NCI-H345 (cell line): ENCODE results near the gene ANKDD1A.

Experiments
- DNase-seq: peaks from one replicate; lab custom pipeline; 2025; lab: John Stamatoyannopoulos, UW

ANKDD1A gene

DNA sequence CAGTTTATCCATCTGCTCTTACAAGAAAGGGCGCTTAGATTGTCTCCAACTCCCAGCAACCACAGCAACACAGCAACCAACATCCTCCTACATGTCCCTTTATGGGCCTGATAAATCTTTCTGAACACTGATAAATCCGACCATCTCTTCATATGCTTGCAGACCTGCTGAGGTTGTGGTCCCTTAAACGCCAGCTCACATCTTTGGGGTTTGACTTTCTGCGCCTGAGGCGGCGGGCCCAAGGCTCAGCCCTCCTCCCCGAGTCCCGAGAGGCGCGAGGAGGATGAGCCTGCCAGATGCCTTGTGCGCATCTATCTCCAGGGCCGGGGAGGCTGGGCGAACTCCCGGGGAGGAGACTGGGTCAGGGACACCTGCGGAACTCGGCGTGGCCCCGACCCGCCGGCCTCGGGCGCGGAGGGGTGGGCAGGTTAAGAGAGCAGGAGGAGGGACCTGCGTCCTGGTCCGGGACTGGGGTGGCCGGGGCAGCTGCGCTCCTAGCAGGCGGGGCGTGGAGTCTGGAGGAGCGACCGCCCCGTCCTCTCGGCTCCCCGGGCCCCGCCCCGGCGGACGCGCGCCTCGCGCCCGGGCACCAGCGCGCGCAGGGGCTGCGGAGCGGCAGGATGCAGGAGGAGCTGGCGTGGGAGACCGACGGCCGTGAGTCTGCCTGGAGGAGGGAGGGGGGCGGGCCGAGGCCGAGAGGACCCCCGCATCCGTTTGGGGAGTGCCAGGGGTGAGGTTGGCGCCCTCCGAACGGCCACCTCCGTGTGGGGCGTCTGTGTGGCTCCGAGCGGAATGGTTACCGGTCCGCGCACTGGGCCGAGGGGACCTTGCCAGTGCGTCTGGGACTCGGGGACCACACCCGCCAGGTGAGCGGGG is at the start of gene ANKDD1A:
ANKDD1A (plus strand) TSS at position 592 of the 876 bp plus-strand sequence; CDS start at position 621, 29 bp downstream.
- DNase-seq: peak; percentile 57

DNA sequence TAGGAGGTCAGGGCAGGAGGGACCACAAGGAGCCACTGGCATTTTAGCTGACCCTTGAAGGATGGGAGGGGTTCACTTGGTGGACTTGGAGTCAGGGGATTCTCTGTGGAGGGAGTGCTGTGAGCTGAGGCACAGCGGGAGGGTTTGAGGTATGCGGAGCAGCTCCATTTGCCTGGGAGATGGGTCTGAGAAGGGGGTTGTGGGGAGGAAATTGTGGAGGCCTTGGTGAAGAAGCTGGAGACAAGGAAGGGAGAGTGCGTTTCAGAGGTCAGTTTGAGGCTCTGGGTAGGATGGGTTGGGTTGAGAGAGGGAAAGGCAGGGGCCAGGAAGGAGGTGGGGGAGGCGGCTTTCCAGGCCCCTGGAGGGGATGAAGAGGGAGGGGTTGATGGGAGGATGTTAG is 49.7 kb upstream of the ANKDD1A start:
- no peak for DNase-seq

DNA sequence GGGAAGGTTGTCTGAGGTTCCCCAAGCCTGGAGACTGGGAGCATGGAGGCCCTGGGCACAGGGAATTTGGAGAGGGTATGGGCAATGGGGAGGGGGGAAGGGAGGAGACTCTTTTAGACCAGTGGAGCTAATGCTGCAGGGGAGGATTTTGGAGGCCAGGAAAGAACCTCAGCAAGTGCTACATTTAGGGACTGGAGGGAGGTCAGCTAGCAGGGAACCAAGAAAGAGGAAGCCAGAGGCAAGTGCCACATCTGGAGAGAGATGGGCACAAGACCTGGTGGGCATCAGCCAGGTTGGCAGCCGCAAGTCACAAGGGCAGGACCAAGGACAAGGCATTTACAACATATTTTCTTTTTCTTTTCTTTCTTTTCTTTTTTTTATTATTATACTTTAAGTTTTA is 49.3 kb upstream of the ANKDD1A start:
- no peak for DNase-seq

DNA sequence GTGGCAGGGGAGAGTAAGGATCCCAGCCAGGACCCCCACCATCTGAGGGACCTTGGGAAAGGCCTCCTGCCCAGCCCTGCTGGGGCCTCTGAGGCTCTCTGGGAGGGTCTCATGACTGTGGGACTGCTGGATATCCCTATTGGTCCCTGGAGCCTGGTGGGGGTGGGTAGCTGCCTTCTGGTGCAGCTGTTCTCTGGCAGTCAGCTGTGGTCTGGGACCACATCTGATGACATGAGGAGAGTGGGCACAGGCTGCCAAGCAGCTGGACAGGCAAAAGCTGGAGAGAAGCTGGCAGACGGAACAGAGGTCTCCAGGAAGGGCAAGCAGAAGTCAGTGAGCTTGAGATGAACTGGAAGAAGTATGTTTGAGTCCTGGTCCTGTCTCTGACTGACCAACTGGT is 47.6 kb upstream of the ANKDD1A start:
- no peak for DNase-seq

DNA sequence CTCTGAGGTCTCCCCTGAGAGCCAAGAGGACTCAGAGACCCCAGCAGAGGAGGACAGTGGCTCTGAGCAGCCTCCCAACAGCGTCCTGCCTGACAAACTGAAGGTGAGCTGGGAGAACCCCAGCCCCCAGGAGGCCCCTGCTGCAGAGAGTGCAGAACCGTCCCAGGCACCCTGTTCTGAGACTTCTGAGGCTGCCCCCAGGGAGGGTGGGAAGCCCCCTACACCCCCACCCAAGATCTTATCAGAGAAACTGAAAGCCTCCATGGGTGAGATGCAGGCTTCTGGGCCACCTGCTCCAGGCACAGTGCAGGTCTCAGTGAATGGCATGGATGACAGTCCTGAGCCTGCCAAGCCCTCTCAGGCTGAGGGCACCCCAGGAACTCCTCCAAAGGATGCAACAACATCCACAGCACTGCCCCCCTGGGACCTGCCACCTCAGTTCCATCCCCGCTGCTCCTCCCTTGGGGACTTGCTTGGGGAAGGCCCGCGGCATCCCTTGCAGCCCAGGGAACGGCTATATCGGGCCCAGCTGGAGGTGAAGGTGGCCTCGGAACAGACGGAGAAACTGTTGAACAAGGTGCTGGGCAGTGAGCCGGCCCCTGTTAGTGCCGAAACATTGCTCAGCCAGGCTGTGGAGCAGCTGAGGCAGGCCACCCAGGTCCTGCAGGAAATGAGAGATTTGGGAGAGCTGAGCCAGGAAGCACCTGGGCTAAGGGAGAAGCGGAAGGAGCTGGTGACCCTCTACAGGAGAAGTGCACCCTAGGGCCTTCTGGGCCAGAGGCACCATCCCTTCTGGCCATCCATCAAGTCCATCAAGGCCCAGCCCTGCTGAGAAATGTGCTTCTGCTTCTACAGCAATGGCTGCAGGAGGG is 46.3 kb upstream of the ANKDD1A start:
- DNase-seq: no peak

DNA sequence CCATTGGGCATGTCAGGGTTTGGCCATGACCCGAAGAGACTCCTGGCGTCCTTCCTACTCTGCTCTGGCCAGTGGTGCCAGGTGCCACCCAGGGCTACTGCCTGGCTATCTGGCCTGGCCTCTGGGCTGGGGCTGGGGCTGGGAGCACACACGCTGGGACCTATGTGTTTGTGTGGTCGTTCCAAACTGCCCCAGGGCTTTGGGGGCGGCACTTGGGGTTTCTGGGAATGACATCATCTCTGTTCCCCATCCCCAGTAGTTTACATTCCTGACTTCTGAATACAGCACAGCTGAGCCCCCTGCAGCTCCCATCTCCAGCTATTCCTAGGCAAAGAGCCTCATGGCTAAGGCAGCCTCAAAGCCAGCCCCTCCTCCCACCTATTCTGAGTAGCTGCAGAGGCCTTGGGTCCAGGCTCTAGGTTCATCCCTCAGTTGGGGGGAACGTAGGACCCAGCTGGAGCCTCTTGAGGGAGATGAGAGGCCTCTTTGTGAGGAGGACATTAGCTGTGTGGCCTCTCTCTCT is 45.6 kb upstream of the ANKDD1A start:
- no peak for DNase-seq

DNA sequence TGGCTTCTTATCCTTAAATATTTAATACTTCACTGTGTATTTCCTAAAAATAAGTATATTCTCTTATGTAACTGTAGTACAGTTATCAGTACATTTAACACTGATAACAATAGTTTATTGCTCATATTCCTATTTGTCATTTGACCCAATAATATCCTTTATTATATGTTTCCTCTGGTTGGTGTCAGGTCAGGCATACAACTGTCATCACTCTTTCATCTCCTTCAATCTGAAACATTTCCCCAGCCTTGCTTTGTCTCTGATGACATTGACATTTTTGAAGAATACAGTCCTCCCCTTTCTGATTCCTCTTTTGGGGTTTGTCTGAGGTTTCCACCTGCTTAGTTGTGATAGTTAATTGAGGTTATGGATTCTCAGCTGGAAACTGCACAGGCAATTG is 42.2 kb upstream of the ANKDD1A start:
- no peak for DNase-seq

DNA sequence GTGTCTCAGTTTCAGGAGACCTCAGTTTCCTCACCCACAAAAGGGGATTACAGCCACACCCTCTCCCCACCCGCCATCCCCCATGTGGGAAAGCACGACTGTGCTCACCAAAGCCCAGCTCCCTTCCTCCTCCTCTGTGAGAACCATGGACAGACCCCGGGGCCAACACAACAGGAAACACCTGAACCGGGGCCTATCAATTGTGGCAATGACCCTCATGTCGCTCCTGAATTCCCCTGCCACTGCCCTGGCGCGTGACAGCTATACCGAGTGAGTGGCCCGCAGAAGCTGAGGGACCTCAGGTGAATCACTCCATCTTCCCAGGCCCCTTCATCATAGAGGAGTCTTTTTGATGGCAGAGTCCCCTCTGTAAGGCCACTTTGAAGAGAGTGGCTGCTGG is 41.3 kb upstream of the ANKDD1A start:
- DNase-seq: no peak

DNA sequence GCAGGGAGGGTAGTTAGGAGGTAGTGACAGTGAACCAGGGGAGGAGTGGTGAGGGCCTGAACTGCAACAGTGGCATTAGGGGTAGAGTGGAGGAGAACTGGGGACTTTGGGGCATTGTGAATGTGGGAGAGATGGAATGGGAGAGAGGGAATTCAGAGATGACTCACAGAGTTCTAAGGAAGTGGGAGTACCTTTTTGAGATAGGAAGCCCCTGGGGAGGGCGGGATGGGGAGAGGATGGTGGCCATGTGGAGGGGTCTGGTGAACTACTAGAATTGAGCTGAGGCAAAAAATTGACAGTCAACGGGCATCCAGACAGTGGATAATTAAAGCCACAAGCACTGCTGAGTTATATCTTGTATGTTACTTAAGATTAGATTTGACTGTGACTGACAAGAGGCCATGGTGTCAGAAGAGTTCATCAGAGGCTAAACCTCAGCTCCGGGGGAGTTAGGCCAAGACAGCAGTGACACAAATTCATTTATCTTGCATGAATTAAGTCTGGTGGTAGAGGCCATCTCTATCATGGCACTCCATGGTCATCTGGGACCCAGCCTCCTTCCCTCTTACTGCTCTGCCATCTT is 36.0 kb upstream of the ANKDD1A start:
- DNase-seq: no peak

DNA sequence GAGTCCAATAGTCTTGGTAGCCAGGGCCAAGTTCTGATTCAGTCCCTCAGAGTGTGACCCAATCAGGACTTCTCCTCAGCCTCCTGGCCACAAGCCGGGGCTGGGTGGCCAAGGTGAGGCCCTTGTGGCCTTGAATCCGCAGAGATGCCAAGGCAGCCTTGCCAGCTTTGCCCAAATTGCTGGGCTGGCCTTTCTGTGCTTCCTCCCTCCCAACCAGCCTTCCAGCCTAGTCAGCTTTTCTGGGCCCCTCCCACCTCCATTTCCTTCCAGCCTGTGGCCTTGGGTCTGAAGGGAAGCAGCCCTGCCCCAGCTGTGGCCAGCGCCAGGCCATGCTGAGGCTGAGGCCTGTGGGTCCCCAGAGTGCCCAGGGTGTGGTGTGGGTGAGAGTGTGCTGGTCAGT is 34.3 kb upstream of the ANKDD1A start:
- no peak for DNase-seq

DNA sequence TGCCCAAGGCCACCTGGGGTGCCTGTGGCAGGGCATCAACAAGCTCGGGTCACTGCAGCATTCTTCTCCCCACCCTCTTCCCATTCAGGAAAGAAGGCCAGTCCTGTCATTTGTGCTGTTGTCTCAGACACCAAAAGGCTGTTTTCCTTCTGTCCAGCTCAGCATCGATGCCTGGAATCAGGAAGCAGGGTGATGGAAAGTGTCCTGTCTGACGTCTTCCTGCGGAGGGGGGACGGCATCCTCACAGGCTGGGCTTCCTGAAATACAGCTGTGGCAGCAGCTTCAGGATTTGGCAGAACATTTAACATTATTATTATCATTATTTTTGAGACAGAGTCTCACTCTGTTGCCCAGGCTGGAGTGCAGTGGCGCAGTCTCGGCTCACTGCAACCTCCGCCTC is 33.0 kb upstream of the ANKDD1A start:
- DNase-seq: no peak

DNA sequence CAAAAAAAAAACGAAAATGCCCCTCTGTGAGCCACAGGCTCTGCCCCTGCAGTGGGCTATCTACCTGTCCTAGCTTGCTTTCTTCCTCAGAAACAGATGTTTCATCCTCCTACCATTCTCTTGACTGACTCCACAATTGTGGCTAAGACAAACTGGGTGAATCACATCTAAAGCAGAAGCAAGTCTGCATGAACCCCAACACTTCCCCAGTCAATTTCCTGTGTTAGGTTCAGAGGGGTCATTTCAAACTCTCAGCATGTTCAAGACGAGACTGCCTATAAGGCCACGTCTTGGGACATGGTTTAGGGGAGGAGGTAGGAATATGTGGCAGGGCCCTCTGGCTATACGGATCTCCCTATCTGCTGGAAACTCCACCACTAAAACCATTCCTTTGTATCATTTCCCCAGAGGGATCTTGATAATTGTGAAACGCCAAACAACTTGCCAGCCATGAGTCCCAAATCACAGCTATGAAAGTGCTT is 28.6 kb upstream of the ANKDD1A start:
- DNase-seq: no peak

DNA sequence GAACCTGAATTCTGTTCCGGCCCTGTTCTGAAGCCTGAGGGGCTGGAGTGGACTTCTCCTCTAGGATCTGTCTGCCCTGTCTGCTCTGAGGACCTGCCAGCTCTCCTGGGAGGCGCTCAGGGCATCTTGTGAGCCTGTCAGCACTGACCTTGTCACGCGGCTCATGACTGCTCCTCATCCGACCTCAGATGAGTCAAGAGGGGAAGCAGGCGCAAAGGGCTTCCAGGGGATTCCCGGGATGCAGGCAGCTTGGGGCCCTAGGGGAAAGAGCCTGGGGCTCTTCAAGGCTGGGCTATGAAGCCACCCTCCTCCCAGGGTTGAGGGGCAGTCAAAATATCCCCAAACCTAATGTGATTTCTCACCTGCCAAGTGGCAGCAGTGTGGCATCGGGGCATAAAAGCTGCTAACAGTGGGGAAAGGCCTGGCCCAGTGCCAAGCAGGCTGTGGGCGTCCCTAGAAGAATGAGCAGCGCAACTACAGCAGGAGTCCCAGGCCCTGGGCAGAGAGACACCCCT is 27.6 kb upstream of the ANKDD1A start:
- peak; percentile 59 for DNase-seq

DNA sequence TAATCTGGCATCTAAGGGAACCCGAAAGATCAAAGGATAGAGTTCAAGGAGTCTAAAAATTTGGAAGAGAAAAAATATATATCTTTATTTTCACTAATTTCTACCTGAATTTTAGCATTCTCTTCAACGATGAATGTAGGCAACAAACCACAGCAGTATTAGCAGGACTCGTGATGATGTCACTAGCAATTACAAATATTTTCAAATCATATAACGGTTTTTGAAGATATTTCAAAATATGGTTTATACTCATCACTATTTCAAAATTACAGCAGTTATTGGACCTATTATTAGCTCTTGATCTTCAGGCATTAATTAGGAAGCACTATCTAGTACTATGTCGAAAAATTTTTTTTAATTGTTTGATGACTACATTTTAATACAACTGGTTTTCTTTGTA is 27.0 kb upstream of the ANKDD1A start:
- no peak for DNase-seq

DNA sequence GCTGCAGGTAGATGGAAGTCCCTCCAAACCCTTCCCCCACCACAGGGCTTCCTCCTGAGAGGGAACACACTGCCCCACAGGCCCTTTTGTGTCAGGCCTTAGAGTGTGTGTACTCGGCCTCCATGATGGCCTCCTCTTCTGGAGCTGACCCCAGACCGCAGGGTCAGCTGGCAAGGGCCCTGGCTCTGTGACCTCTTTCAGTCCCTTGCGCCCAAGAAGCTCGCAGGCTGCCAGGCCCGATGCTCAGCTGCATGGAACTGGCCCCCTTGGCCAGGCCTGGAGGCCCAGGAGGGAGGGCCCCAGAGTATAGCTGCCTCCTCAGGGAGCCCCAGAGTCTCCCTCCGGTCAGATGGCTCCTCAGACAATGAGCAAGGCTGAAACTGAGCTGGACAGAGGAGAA is 23.4 kb upstream of the ANKDD1A start:
- DNase-seq: no peak

DNA sequence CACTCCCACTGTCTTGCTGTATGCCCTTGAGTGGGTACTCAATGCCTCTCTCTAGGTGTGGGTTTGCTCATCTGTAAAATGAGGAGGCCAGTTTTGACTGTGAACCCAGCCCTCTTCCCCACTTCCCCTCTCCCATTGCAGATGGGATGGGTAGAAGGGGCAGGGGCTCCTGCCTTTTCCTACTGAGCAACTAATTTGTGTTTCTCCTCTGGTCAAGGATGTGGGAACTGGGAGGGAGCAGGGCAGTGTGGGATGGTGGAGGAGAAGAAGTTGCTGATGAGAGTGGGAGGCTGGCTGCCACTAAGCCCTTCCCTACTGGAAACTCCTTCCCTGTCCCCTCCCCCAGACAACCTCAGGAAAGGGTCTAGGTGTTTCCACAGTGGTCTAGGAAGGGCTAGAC is 20.1 kb upstream of the ANKDD1A start:
- DNase-seq: no peak

DNA sequence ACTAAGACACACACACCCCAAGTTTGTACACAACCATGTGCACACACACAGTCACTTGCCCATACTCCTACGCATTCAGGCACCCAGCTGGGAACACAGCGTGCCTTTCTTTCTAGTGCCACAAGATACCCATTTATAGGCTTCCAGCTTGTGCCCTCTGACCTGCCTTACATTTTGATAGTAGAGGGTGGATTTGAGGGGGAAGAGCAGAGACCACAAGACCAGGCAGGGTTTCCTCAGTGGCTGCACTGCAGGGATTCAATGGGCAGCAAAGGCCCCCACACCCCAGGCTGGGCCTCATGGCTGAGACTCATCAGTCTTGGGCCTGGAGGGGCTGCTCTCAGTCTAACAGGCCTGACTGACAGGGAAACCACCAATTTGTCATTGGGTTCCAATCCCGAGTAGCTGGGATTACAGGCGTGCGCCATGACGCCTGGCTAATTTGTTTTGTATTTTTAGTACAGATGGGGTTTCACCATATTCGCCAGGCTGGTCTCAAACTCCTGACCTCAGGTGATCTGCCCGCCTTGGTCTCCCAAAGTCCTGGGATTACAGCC is 18.8 kb upstream of the ANKDD1A start:
- no peak for DNase-seq

DNA sequence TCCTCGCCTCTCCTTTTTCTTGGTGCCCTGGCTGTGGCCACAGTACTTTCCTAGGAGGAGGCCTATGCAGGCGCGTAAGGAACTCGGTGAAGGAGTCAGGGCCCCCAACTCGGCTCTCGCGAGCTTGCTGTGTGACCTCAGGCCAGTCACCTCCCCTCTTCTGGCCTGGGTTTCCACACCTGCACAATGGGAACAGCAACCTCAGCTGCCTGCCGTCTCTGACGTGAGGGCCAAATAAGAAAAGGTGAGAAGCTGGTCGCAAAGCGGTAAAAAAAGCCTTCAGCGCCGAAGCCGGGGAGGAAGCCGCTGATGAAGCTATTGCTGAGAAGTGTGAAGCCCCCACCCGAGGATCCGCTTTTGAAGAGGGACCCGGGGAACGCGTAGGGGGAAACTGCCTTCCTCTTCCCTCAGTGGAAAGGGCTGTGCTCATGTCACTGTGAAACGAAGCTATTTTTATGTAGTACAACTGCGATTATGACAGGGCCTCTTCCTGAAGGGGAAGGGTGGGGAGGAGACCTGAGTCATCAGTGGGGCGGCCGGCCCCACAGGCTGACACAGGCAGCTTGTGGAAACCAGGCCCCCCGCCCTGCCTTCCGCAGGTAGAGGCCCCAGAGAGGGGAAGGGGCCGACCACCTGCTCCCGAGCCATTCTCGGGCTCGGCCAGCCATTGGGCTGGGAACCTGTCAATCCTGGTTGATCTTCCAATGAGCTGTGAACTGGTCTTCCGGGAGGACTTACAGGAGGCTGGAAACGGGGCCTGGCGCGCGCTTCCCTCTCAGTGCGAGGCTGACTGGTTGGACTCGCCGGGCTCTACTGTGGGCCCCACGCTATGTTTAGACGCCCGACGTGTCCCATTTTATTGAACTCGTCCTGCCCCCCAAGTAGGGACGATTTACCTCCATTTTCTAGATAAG is 18.0 kb upstream of the ANKDD1A start:
- DNase-seq: no peak

DNA sequence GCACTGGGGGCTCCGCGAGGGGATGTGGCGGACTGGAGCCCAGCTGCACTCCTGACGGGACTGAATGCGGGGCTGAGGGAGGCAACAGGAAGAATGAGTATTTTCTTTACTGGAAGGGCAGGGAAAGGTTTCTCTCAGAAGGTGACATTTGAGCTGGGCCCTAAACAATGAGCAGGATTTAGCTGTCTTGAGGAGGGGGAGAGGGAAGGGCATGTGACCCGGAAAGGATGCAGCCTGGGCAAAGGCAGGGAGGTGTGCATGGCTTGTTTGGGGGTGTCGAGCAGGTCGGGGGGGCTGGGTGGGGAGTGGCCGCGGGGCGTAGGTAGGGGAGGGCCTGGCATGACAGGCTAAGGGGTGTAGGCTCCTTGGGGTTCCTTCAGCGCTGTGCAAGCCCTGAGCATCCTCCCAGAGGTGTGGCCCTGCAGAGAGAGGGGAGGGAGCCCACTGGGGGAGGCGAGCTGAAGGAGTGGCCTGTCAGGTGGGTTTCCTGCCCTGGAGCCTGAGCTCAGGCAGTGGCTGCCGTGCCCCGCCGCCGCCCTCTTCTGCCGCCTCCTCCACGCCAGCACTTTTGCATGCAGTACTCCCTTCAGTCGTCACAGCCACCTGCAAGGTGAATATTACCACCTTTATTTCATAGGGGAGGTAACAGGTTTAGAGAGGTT is 17.2 kb upstream of the ANKDD1A start:
- DNase-seq: no peak
